Urinary bladder (tissue), 4 donors: ENCODE results near the gene MEI1. TPM values are rescaled to one million over a fixed set of nuclear protein-coding genes. Genes with fewer than 3 reads are reported as not detected.
"Not testable (repeated sequence)": the region's sequence is repeated elsewhere in the genome, so short reads cannot be mapped to it uniquely, and the experiment has no call there.

ENCODE experiments used
- DNase-seq: peaks from one replicate; pipeline ENCODE4 v3.0.0-alpha.2; 2015; ENCODE audit errors: extremely low spot score
- H3K27ac ChIP-seq: one replicate; pipeline ENCODE4 v1.5.1; 2013; ENCODE audit warnings: low read depth, mild to moderate bottlenecking, moderate library complexity
- H3K36me3 ChIP-seq: one replicate; pipeline ENCODE4 v1.6.1; 2013; ENCODE audit warnings: mild to moderate bottlenecking, moderate library complexity; ENCODE audit not compliant: insufficient read depth
- H3K4me1 ChIP-seq: one replicate; pipeline ENCODE4 v1.6.1; 2013; ENCODE audit warnings: mild to moderate bottlenecking, moderate library complexity; ENCODE audit not compliant: insufficient read depth
- H3K4me3 ChIP-seq: one replicate; pipeline ENCODE4 v1.5.1; 2013; ENCODE audit warnings: low read depth, low read length
- WGBS: extraction: QIAGEN DNeasy Blood & Tissue Kit; methylation state at CpG from one replicate; pipeline ENCODE4 v1.1.7; 2013; 5-methylcytosine and 5-hydroxymethylcytosine counted together
- polyA plus RNA-seq: library from polyadenylated mRNA; stranded (reverse); fragments of 200-250 nt; gene quantifications from one replicate; pipeline ENCODE4 v1.2.3, GENCODE V29; 2013
- total RNA-seq: library from RNA; depleted of rRNA; stranded (reverse); fragments of >200 nt; gene quantifications from one replicate; pipeline ENCODE4 v1.2.3, GENCODE V29; 2014
- donor health status: healthy with polysubstance abuse.
- donor health status: healthy.

Gene MEI1, protein sequence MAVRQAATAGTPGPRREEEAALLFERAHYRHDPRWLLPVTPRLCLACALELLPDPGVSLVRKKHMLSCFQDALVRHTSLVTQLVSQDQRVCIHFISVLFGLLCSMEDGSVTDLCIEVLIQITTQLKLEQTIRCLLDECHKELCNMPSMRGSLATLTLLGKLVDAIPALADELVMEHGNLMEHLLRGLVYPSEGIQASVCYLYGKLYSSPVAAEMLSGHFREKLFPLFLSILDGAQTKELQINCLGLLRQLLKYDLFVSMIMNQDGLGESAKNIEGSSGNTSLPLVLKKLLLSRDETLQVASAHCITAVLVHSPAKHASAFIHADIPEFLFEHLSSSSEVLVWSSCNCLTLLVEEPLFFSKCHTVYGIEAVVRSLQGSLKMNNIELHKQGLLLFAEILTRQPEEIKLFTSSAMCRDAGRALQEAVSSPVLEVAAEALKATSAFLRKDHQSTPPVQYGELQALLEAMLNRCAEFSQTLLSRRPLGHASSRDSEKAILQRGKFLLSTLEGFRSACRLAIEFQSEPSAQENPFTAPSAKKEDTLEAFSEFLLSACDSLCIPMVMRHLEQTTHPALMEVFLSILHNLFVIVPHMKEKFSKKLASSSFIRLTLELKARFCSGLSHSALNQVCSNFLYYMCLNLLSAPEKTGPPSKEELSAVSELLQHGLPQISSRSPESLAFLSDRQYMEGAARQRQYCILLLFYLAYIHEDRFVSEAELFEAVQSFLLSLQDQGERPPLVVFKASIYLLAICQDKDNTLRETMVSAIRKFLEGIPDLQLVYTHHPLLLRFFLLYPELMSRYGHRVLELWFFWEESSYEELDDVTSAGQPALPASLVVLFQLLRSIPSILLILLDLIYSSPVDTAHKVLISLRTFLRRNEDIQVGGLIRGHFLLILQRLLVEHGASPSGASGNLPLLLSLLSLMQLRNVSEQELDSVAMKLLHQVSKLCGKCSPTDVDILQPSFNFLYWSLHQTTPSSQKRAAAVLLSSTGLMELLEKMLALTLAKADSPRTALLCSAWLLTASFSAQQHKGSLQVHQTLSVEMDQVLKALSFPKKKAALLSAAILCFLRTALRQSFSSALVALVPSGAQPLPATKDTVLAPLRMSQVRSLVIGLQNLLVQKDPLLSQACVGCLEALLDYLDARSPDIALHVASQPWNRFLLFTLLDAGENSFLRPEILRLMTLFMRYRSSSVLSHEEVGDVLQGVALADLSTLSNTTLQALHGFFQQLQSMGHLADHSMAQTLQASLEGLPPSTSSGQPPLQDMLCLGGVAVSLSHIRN
- total RNA-seq (0.95 TPM), polyA plus RNA-seq (1.3 TPM)

- DNase-seq = no peak
- no peak within 1 kb of the TSS for H3K27ac ChIP-seq
- no peaks in the 10 kb centered on the region for H3K4me1 ChIP-seq
- no peak within 1 kb of the TSS for H3K4me3 ChIP-seq
- no peaks in the 10 kb centered on the region for H3K36me3 ChIP-seq
- WGBS = 42% methylated on average over 69 of the region's 69 CpGs
These were observed at the start of gene MEI1 for GRCh38 chr22:41699264-41700107. Gene MEI1 (plus strand): TSS chr22:41699503. CDS start chr22:41699539, 36 bp downstream.

- Histone ChIP-seq H3K4me1 (no peaks in the 10 kb centered on the region), H3K4me3 (no peak overlapping the region), H3K36me3 (peaks cover 12% of the 10 kb centered on the region), H3K27ac (no peak overlapping the region)
- DNase-seq = no peak
- 96% methylated on average over 1 of the region's 1 CpG for WGBS
These were observed 49.1 kb upstream of the MEI1 start for GRCh38 chr22:41650229-41650628.

DNA sequence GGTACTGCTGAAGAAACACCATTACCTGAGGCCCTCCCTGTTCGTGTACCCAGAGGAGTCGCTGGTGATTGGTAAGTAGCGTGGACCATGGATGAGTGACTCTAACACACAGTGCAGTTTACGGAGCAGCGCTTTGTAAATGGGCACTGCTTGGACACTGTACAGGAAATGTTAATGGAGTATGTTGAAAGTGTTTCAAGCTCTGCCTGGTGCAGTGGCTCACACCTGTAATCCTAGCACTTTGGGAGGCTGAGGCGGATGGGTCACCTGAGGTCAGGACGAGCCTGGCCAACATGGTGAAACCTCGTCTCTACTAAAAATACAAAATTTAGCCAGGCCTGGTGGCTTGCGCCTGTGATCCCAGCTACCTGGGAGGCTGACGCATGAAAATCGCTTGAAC lies 48.5 kb upstream of the MEI1 start:
- H3K36me3 ChIP-seq = peaks cover 12% of the 10 kb centered on the region
- 93% methylated on average over 11 of the region's 11 CpGs for WGBS
- H3K27ac ChIP-seq = no peak overlapping the region
- no peaks in the 10 kb centered on the region for H3K4me1 ChIP-seq
- no peak overlapping the region for H3K4me3 ChIP-seq
- no peak for DNase-seq

- no peak for DNase-seq
- no peak overlapping the region for H3K27ac ChIP-seq
- H3K36me3 ChIP-seq = peaks cover 16% of the 10 kb centered on the region
- whole genome bisulfite sequencing = 93% methylated on average over 3 of the region's 3 CpGs
- no peak overlapping the region for H3K4me3 ChIP-seq
- no peaks in the 10 kb centered on the region for H3K4me1 ChIP-seq
These were observed 45.0 kb upstream of the MEI1 start for GRCh38 chr22:41654322-41654721.

DNA sequence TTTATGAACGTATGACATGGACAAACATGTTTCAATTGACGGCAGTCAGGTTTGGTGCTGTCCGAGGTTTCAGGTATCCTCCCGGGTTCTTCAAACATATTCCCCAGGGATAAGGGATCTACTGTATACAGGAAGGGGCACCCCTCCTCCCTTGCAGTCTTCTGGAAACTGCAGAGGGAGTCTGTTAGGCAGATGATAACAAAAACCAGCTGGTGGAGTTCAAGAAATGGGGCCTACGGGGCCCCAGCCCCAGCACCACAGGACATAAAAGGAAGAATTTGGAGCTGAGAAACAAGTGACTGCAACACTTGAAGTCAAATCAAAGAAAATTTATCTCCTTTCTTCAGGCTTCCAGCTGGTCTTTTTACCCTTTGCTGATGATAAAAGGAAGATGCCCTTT lies 42.7 kb upstream of the MEI1 start:
- 41% methylated on average over 5 of the region's 5 CpGs for WGBS
- DNase-seq = no peak
- H3K27ac ChIP-seq = no peak overlapping the region
- H3K36me3 ChIP-seq = peaks cover 11% of the 10 kb centered on the region
- H3K4me1 ChIP-seq = no peaks in the 10 kb centered on the region
- no peak overlapping the region for H3K4me3 ChIP-seq

DNA sequence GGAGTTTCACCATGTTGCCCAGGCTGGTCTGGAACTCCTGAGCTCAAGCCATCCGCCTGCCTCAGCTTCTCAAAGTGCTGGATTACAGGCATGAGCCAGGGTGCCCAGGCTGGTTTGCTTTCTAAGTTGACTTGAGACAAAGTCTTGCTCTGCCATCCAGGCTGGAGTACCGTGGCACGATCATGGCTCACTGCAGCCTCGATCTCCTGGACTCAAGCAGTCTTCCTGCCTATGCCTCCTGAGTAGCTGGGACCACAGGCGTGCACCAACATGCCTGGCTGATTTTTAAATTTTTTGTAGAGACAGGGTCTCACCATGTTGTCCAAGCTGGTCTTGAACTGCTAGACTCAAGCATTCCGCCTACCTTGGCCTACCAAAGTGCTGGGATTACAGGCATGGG lies 41.6 kb upstream of the MEI1 start:
- H3K4me3 ChIP-seq = no peak overlapping the region
- no peaks in the 10 kb centered on the region for H3K4me1 ChIP-seq
- no peak for DNase-seq
- H3K36me3 ChIP-seq = peaks cover 11% of the 10 kb centered on the region
- no peak overlapping the region for H3K27ac ChIP-seq
- WGBS = 96% methylated on average over 6 of the region's 6 CpGs

GRCh38 chr22:41658869-41659268 lies 40.4 kb upstream of the MEI1 start:
- Histone ChIP-seq H3K36me3 (peaks cover 7% of the 10 kb centered on the region), H3K4me1 (no peaks in the 10 kb centered on the region), H3K4me3 (no peak overlapping the region), H3K27ac (no peak overlapping the region)
- DNase-seq = no peak
- 95% methylated on average over 17 of the region's 17 CpGs for WGBS

- H3K27ac ChIP-seq = no peak overlapping the region
- peaks cover 3% of the 10 kb centered on the region for H3K36me3 ChIP-seq
- DNase-seq = no peak
- WGBS = 87% methylated on average over 1 of the region's 1 CpG
- H3K4me1 ChIP-seq = no peaks in the 10 kb centered on the region
- H3K4me3 ChIP-seq = no peak overlapping the region
These were observed 39.4 kb upstream of the MEI1 start for GRCh38 chr22:41659941-41660340.

DNA sequence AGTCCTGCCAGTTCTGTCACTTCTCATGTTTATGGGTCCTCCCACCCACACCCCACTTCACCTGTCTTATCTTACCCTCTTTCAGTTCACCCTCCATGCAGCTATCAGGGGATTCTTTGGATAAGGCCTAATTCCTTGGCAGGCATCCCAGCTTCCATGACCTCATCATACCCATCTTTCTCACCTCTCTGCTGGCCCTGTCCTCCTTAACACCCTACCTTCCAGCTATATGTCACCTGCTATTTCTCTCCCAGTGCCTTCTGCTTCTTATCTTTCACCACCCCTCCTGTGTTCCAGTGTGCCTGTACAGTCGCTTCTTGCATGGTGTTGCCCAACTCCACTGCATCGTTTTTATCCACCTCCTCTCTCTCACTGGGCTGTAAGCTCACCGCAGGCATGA lies 38.9 kb upstream of the MEI1 start:
- H3K36me3 ChIP-seq = peaks cover 3% of the 10 kb centered on the region
- no peak overlapping the region for H3K27ac ChIP-seq
- no peak for DNase-seq
- no peak overlapping the region for H3K4me3 ChIP-seq
- H3K4me1 ChIP-seq = no peaks in the 10 kb centered on the region
- 61% methylated on average over 3 of the region's 3 CpGs for WGBS

DNA sequence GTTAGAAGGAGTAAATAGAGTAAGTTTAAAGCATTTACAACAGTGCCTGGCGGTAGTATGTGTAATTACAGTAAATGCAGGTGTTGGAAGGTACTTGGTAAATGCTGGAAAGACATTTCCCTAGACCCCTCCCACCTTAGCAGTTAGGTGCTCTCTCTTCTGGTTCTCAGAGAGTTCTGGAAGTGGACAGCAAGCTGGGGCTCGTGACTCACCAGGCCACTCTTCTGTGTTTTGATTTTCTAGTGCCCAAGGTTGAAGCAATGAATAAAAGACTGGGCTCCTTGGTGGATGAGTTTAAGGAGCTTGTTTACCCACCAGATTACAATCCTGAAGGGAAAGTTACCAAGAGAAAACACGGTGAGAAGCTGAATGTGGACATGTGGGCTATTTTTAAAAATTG lies 38.2 kb upstream of the MEI1 start:
- no peak for DNase-seq
- Histone ChIP-seq H3K4me1 (no peaks in the 10 kb centered on the region), H3K27ac (no peak overlapping the region), H3K36me3 (peaks cover 3% of the 10 kb centered on the region), H3K4me3 (no peak overlapping the region)
- 83% methylated on average over 3 of the region's 3 CpGs for WGBS

GRCh38 chr22:41661713-41662112 lies 37.6 kb upstream of the MEI1 start:
- no peak overlapping the region for H3K27ac ChIP-seq
- H3K4me3 ChIP-seq = no peak overlapping the region
- no peaks in the 10 kb centered on the region for H3K4me1 ChIP-seq
- DNase-seq = no peak
- peaks cover 3% of the 10 kb centered on the region for H3K36me3 ChIP-seq
- WGBS = 94% methylated on average over 2 of the region's 2 CpGs

GRCh38 chr22:41663594-41663993 lies 35.7 kb upstream of the MEI1 start:
- DNase-seq, H3K4me3 ChIP-seq, H3K27ac ChIP-seq, H3K36me3 ChIP-seq, H3K4me1 ChIP-seq: not testable (repeated sequence)
- WGBS = 76% methylated on average over 9 of the region's 9 CpGs

- H3K4me3 ChIP-seq = no peak overlapping the region
- H3K4me1 ChIP-seq = no peaks in the 10 kb centered on the region
- no peaks in the 10 kb centered on the region for H3K36me3 ChIP-seq
- H3K27ac ChIP-seq = no peak overlapping the region
- DNase-seq = no peak
These were observed 34.8 kb upstream of the MEI1 start for GRCh38 chr22:41664490-41664889.
